IPS DF 6.9 (cell line): ENCODE data around the gene QPCT.
A peak's percentile ranks its signal among the peaks of the same experiment; 100 is the strongest.

Experiments
- DNase-seq: peaks from one replicate; pipeline ENCODE4 v3.0.0-alpha.2; 2013; ENCODE audit warnings: low read depth, low spot score
- H3K27ac ChIP-seq: one replicate; pipeline ENCODE4 v1.5.1; 2013; ENCODE audit warnings: low read length, control low read depth
- H3K27me3 ChIP-seq: 2 replicates; pipeline ENCODE4 v1.6.1; 2013; ENCODE audit warnings: mild to moderate bottlenecking, low read length; ENCODE audit not compliant: control insufficient read depth, insufficient read depth
- H3K36me3 ChIP-seq: 2 replicates; pipeline ENCODE4 v1.6.1; 2013; ENCODE audit warnings: low read length; ENCODE audit not compliant: control insufficient read depth, insufficient read depth
- H3K4me1 ChIP-seq: 2 replicates; pipeline ENCODE4 v1.6.1; 2013; ENCODE audit warnings: low read length; ENCODE audit not compliant: control insufficient read depth, insufficient read depth
- H3K4me3 ChIP-seq: 2 replicates; pipeline ENCODE4 v1.5.1; 2013; ENCODE audit warnings: mild to moderate bottlenecking, low read length
- H3K9me3 ChIP-seq: 2 replicates; pipeline ENCODE4 v1.6.1; 2013; ENCODE audit warnings: low read length, inconsistent platforms; ENCODE audit not compliant: control insufficient read depth, insufficient read depth
- WGBS: extraction: QIAGEN DNeasy Blood & Tissue Kit; methylation state at CpG from one replicate; pipeline ENCODE4 v1.1.7; 2013; ENCODE audit warnings: mixed read lengths, missing lambda C conversion rate; ENCODE audit not compliant: insufficient read length, insufficient coverage; 5-methylcytosine and 5-hydroxymethylcytosine counted together

Gene QPCT

GRCh38 chr2:37315364-37315763 is 29.1 kb upstream of the QPCT start:
- no peaks in the 10 kb centered on the region for H3K4me1 ChIP-seq
- H3K36me3 ChIP-seq = no peaks in the 10 kb centered on the region
- WGBS = no CpG with 5 or more reads among the region's 3 CpGs
- H3K27me3 ChIP-seq = no peaks in the 10 kb centered on the region
- no peak overlapping the region for H3K4me3 ChIP-seq
- no peak overlapping the region for H3K27ac ChIP-seq
- no peaks in the 10 kb centered on the region for H3K9me3 ChIP-seq
- DNase-seq = no peak

GRCh38 chr2:37316181-37316580 is 28.2 kb upstream of the QPCT start:
- Histone ChIP-seq H3K36me3 (no peaks in the 10 kb centered on the region), H3K27ac (no peak overlapping the region), H3K4me3 (no peak overlapping the region), H3K27me3 (no peaks in the 10 kb centered on the region), H3K9me3 (no peaks in the 10 kb centered on the region), H3K4me1 (no peaks in the 10 kb centered on the region)
- WGBS = no CpG with 5 or more reads among the region's 5 CpGs
- DNase-seq = no peak

DNA sequence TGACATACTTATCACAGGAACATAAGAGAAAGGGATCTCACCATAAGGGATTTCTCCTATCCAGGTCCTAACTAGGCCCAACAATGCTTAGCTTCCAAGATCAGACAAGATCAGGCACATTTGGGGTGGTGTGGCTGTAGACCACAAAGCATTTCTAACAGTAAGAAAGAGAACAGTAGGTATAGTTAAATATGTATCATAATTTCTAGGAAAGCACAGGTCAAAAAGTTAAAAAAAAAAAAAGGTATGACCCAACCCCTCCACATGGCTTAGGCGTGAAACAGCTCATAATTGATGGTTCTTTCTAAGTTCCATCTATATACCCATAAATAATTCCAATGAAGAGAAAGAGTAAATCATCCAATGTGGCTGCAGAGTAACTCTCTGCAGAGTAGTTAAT is 26.7 kb upstream of the QPCT start:
- no peak for DNase-seq
- Histone ChIP-seq H3K27me3 (no peaks in the 10 kb centered on the region), H3K4me3 (no peak overlapping the region), H3K36me3 (no peaks in the 10 kb centered on the region), H3K9me3 (no peaks in the 10 kb centered on the region), H3K27ac (no peak overlapping the region), H3K4me1 (no peaks in the 10 kb centered on the region)
- WGBS = no CpG with 5 or more reads among the region's 1 CpG

GRCh38 chr2:37318401-37318800 is 26.0 kb upstream of the QPCT start:
- no peaks in the 10 kb centered on the region for H3K4me1 ChIP-seq
- no peak overlapping the region for H3K4me3 ChIP-seq
- no peak overlapping the region for H3K27ac ChIP-seq
- no peaks in the 10 kb centered on the region for H3K36me3 ChIP-seq
- no peaks in the 10 kb centered on the region for H3K27me3 ChIP-seq
- H3K9me3 ChIP-seq = no peaks in the 10 kb centered on the region
- no CpG with 5 or more reads among the region's 5 CpGs for WGBS
- DNase-seq = no peak

DNA sequence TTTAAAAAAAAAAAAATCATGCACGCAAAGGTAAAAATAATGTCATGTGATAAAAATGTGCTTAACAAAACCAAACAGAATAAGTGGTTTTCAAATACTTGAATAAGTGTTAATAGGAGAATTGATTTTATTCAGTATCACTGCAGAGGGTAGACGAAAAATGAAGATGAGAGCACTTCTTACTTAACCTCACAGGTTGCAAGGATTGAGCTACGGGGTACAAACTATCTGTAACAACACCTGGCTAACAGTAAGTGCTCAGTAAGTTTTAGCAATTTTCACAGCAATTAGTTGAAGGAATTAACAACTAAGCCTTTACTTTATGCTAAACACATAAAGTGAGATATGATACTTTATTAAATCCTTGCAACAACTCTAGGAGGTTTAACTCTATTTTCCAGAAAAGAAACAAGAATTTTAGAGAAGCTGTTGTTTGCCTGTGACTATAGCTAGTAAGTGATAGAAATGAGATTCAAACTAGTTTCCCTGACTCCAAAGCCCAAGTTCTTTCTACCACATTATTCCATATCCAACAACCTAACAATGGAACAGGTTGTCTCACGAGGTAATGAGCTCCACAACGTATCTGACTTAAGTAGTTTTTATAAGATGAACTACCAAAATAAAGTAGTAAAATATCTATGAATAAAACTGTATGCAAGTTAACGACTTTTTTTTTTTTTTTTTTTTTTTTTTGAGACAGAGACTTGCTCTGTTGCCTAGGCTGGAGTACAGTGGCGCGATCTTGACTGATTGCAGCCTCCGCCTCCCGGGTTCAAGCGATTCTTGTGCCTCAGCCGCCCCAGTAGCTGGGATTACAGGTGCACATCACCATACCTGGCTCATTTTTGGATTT is 24.4 kb upstream of the QPCT start:
- Histone ChIP-seq H3K4me1 (peaks cover 1% of the 10 kb centered on the region; the same call in 1 of the 2 replicates), H3K27ac (no peak overlapping the region), H3K4me3 (no peak overlapping the region), H3K9me3 (no peaks in the 10 kb centered on the region), H3K36me3 (no peaks in the 10 kb centered on the region), H3K27me3 (peaks cover 1% of the 10 kb centered on the region; the same call in 1 of the 2 replicates)
- WGBS = no CpG with 5 or more reads among the region's 12 CpGs
- DNase-seq = no peak

DNA sequence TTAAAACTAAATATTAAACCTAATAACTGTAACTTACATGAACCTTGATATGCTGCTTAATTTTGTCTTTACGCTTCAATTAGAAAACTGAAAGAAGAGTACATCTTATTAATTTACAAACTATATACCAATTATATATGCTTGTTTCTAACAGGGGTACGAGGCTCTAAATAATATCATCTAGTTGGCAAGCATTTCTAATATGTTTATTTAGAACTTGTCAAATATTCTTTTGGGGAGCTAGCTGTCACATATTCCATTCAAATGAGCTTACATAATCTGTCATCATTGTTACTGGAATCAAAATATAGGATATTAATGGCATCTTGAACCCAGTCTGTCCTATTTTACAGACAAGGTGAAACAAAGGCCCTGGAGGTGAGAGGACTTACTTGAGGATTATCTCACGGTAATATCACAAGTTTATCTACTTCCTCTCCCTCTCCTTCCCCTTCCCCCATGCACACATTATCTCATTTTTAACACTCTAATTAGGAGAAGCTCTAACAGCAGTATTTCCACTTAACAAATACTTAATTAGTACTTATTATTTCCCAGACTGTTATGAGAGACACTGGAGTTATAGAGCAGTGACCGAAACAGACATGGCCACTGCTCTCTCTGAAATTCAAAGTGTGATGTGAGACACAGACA is 23.3 kb upstream of the QPCT start:
- H3K36me3 ChIP-seq = no peaks in the 10 kb centered on the region
- no peak overlapping the region for H3K27ac ChIP-seq
- H3K27me3 ChIP-seq = peaks cover 5% of the 10 kb centered on the region; the same call in 1 of the 2 replicates
- peaks cover 2% of the 10 kb centered on the region; the same call in 1 of the 2 replicates for H3K4me1 ChIP-seq
- no peak for DNase-seq
- H3K4me3 ChIP-seq = no peak overlapping the region
- no CpG with 5 or more reads among the region's 4 CpGs for WGBS
- no peaks in the 10 kb centered on the region for H3K9me3 ChIP-seq

GRCh38 chr2:37322368-37322767 is 22.1 kb upstream of the QPCT start:
- H3K9me3 ChIP-seq = no peaks in the 10 kb centered on the region
- no peak overlapping the region for H3K4me3 ChIP-seq
- peaks cover 2% of the 10 kb centered on the region; the same call in 1 of the 2 replicates for H3K4me1 ChIP-seq
- no peak overlapping the region for H3K27ac ChIP-seq
- no peaks in the 10 kb centered on the region for H3K36me3 ChIP-seq
- DNase-seq = no peak
- peaks cover 5% of the 10 kb centered on the region; the same call in 1 of the 2 replicates for H3K27me3 ChIP-seq

DNA sequence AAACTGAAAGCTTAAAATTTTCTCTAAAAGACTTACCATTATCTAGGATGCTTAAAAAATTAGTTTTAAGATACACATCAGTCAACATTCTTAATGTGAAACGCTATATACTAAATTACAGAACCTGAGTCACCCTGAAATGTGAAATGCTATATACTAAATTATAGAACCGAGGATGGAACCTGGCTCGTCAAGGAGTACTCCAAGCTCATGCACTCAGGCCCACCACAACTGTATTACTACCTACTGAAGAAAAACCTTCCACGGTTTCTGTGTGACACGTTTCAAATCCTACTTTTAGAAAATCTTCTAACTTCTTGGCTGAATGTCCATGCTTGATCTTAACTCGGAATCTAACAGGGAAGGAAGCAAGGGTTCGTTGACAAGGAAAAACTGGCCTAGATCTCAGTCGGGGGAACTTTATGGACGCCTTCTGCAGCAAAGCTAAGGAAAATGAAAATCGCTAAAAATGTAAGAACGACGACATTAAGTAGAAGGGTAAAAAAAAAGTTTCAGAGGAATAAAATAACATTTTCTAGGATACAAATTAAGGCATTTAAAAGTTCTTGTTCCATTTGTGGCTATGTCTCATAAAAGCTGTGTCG is 21.2 kb upstream of the QPCT start:
- Histone ChIP-seq H3K36me3 (no peaks in the 10 kb centered on the region), H3K27ac (no peak overlapping the region), H3K27me3 (peaks cover 5% of the 10 kb centered on the region; the same call in 1 of the 2 replicates), H3K4me1 (peaks cover 2% of the 10 kb centered on the region; the same call in 1 of the 2 replicates), H3K4me3 (peak overlapping the region; percentile 99; the same call in 1 of the 2 replicates), H3K9me3 (no peaks in the 10 kb centered on the region)
- no CpG with 5 or more reads among the region's 13 CpGs for WGBS
- DNase-seq = no peak

- no peak overlapping the region for H3K27ac ChIP-seq
- H3K36me3 ChIP-seq = no peaks in the 10 kb centered on the region
- H3K4me3 ChIP-seq = peak overlapping the region; percentile 99
- no peaks in the 10 kb centered on the region for H3K9me3 ChIP-seq
- peaks cover 5% of the 10 kb centered on the region; the same call in 1 of the 2 replicates for H3K27me3 ChIP-seq
- WGBS = no CpG with 5 or more reads among the region's 61 CpGs
- peaks cover 2% of the 10 kb centered on the region; the same call in 1 of the 2 replicates for H3K4me1 ChIP-seq
- no peak for DNase-seq
Measured at GRCh38 chr2:37323781-37324535, 20.5 kb upstream of the QPCT start.

GRCh38 chr2:37324536-37324785 is 20.0 kb upstream of the QPCT start:
- Histone ChIP-seq H3K4me1 (peaks cover 2% of the 10 kb centered on the region; the same call in 1 of the 2 replicates), H3K27ac (no peak overlapping the region), H3K9me3 (no peaks in the 10 kb centered on the region), H3K4me3 (peak overlapping the region; percentile 99; the same call in 1 of the 2 replicates), H3K27me3 (peaks cover 5% of the 10 kb centered on the region; the same call in 1 of the 2 replicates), H3K36me3 (no peaks in the 10 kb centered on the region)
- no CpG with 5 or more reads among the region's 33 CpGs for WGBS
- DNase-seq = no peak
